WTC11 (cell line): ENCODE results near the gene KRT6C. TPM values are rescaled to one million over a fixed set of nuclear protein-coding genes. Genes with fewer than 3 reads are reported as not detected.

ENCODE experiments used
- ATAC-seq: fragments of 200-7000 bp; cut with Tn5 transposase; 2 replicates; pipeline ENCODE4 v1.10.0; 2021; ENCODE audit warnings: mild to moderate bottlenecking, moderate library complexity
- CTCF ChIA-PET: fragments of 300-600 bp; sonication (Branson Sonifier 250); formaldehyde crosslinking; loops from one replicate; lab custom pipeline; 2021; ENCODE audit warnings: antibody characterized with exemption; lab: Charles Lee
- POLR2A ChIA-PET: fragments of 350-600 bp; sonication (Branson Sonifier 250); formaldehyde crosslinking; loops from one replicate; lab custom pipeline; 2021; ENCODE audit warnings: antibody characterized with exemption; lab: Charles Lee
- DNase-seq: peaks from one replicate; pipeline ENCODE4 v3.0.0; 2021; ENCODE audit warnings: low spot score
- H3K27ac Mint-ChIP-seq: 2 replicates; pipeline ENCODE4 v1.8.0; 2021; ENCODE audit warnings: mixed read lengths
- H3K27me3 Mint-ChIP-seq: 2 replicates; pipeline ENCODE4 v1.8.0; 2021; ENCODE audit warnings: low read depth, mild to moderate bottlenecking, moderate library complexity, mixed read lengths
- H3K36me3 Mint-ChIP-seq: 2 replicates; pipeline ENCODE4 v1.8.0; 2021; ENCODE audit warnings: mixed read lengths
- H3K4me1 Mint-ChIP-seq: 2 replicates; pipeline ENCODE4 v1.8.0; 2022; ENCODE audit warnings: mixed read lengths
- H3K4me3 Mint-ChIP-seq: 2 replicates; pipeline ENCODE4 v1.8.0; 2021; ENCODE audit warnings: mild to moderate bottlenecking, moderate library complexity, mixed read lengths
- H3K9me3 Mint-ChIP-seq: 2 replicates; pipeline ENCODE4 v1.8.0; 2021; ENCODE audit warnings: mixed read lengths
- ATF1 ChIP-seq: sonication (generic); formaldehyde crosslinking; IDR thresholded peaks from 2 replicates; pipeline ENCODE4 v1.8.1; 2023; ENCODE audit warnings: mild to moderate bottlenecking, moderate library complexity, missing genetic modification reagents
- CTCF ChIP-seq: fragments of 200-600 bp; IDR thresholded peaks from 2 replicates; pipeline ENCODE4 v1.8.0; 2022; ENCODE audit warnings: antibody characterized with exemption
- ELF4 ChIP-seq: sonication (generic); formaldehyde crosslinking; IDR thresholded peaks from 2 replicates; pipeline ENCODE4 v1.8.1; 2022; ENCODE audit warnings: low read depth, mild to moderate bottlenecking, moderate library complexity, missing genetic modification reagents
- ETV6 ChIP-seq: sonication (generic); formaldehyde crosslinking; IDR thresholded peaks from 2 replicates; pipeline ENCODE4 v1.8.1; 2022; ENCODE audit warnings: mild to moderate bottlenecking, missing genetic modification reagents
- FOXP1 ChIP-seq: sonication (generic); formaldehyde crosslinking; IDR thresholded peaks from 2 replicates; pipeline ENCODE4 v1.8.0; 2022; ENCODE audit warnings: missing genetic modification reagents, mild to moderate bottlenecking, moderate library complexity, borderline replicate concordance
- GTF2I ChIP-seq: fragments of 250-450 bp; sonication (Bioruptor Pico); conservative IDR thresholded peaks from 2 replicates; pipeline ENCODE4 v1.4.0; 2021; ENCODE audit warnings: mild to moderate bottlenecking
- JAZF1 ChIP-seq: fragments of 250-450 bp; sonication (Bioruptor Pico); IDR thresholded peaks from 2 replicates; pipeline ENCODE4 v1.9.0; 2021; ENCODE audit warnings: moderate library complexity, mild to moderate bottlenecking, inconsistent platforms
- KAT7 ChIP-seq: sonication (generic); formaldehyde crosslinking; IDR thresholded peaks from 2 replicates; pipeline ENCODE4 v1.8.1; 2023; ENCODE audit warnings: missing genetic modification reagents, mild to moderate bottlenecking, borderline replicate concordance
- MYBL2 ChIP-seq: sonication (generic); formaldehyde crosslinking; IDR thresholded peaks from 2 replicates; pipeline ENCODE4 v1.8.1; 2023; ENCODE audit warnings: mild to moderate bottlenecking, moderate library complexity, missing genetic modification reagents
- NFE2L1 ChIP-seq: sonication (generic); formaldehyde crosslinking; IDR thresholded peaks from 2 replicates; pipeline ENCODE4 v1.8.1; 2023; ENCODE audit warnings: missing genetic modification reagents
- NFYB ChIP-seq: sonication (generic); formaldehyde crosslinking; conservative IDR thresholded peaks from 2 replicates; pipeline ENCODE4 v1.8.0; 2022; ENCODE audit warnings: low read depth, missing genetic modification reagents
- RELA ChIP-seq: sonication (generic); formaldehyde crosslinking; IDR thresholded peaks from 2 replicates; pipeline ENCODE4 v1.8.1; 2022; ENCODE audit warnings: missing genetic modification reagents, mild to moderate bottlenecking, borderline replicate concordance
- SMAD3 ChIP-seq: sonication (generic); formaldehyde crosslinking; IDR thresholded peaks from 2 replicates; pipeline ENCODE4 v1.8.0; 2022; ENCODE audit warnings: missing genetic modification reagents, mild to moderate bottlenecking, borderline replicate concordance
- SMAD4 ChIP-seq: sonication (generic); formaldehyde crosslinking; IDR thresholded peaks from 2 replicates; pipeline ENCODE4 v1.8.0; 2022; ENCODE audit warnings: mild to moderate bottlenecking, missing genetic modification reagents
- TEAD1 ChIP-seq: sonication (generic); formaldehyde crosslinking; IDR thresholded peaks from 2 replicates; pipeline ENCODE4 v1.8.0; 2022; ENCODE audit warnings: mild to moderate bottlenecking, missing genetic modification reagents
- TEAD4 ChIP-seq: sonication (generic); formaldehyde crosslinking; IDR thresholded peaks from 2 replicates; pipeline ENCODE4 v1.8.0; 2022; ENCODE audit warnings: mild to moderate bottlenecking, missing genetic modification reagents
- ZBTB43 ChIP-seq: sonication (generic); formaldehyde crosslinking; IDR thresholded peaks from 2 replicates; pipeline ENCODE4 v1.8.1; 2023; ENCODE audit warnings: mild to moderate bottlenecking, missing genetic modification reagents
- ZNF317 ChIP-seq: sonication (generic); formaldehyde crosslinking; IDR thresholded peaks from 2 replicates; pipeline ENCODE4 v1.8.1; 2023; ENCODE audit warnings: low read depth, mild to moderate bottlenecking, moderate library complexity, missing genetic modification reagents, borderline replicate concordance
- ZNF396 ChIP-seq: fragments of 250-450 bp; sonication (Bioruptor Pico); IDR thresholded peaks from 2 replicates; pipeline ENCODE4 v1.8.0; 2021; ENCODE audit warnings: mild to moderate bottlenecking, moderate library complexity, borderline replicate concordance
- ZNF416 ChIP-seq: fragments of 250-450 bp; sonication (Bioruptor Pico); IDR thresholded peaks from 2 replicates; pipeline ENCODE4 v1.9.0; 2021; ENCODE audit warnings: mild to moderate bottlenecking, inconsistent platforms
- ZNF425 ChIP-seq: fragments of 250-450 bp; sonication (Bioruptor Pico); conservative IDR thresholded peaks from 2 replicates; pipeline ENCODE4 v1.9.0; 2021; ENCODE audit warnings: mild to moderate bottlenecking
- ZNF512 ChIP-seq: sonication (generic); formaldehyde crosslinking; IDR thresholded peaks from 2 replicates; pipeline ENCODE4 v1.8.1; 2022; ENCODE audit warnings: missing genetic modification reagents, borderline replicate concordance
- total RNA-seq: library from RNA; stranded (reverse); gene quantifications from 3 replicates; pipeline ENCODE4 v1.2.3, GENCODE V29; 2021

KRT6C gene
- total RNA-seq, 1 experiment from 2014 or later = not detected

- Mint-ChIP-seq H3K9me3 (no peaks in the 10 kb centered on the region), H3K27ac (no peak overlapping the region), H3K27me3 (no peaks in the 10 kb centered on the region), H3K36me3 (no peaks in the 10 kb centered on the region), H3K4me1 (peaks cover 7% of the 10 kb centered on the region), H3K4me3 (no peak overlapping the region)
- POLR2A ChIA-PET = no interaction called here
- no peak for DNase-seq
- no peak for TF ChIP-seq SMAD3 (CRISPR knock-in tag)
- no peak for TF ChIP-seq ZNF317 (CRISPR knock-in tag)
- no peak for TF ChIP-seq KAT7
- no peak for TF ChIP-seq RELA (CRISPR knock-in tag)
- TF ChIP-seq ZBTB43 (CRISPR knock-in tag) = no peak
- ATAC-seq = no peak
- CTCF ChIA-PET = interaction anchor here (1.3 to 3.5 kb wide), 2 partner anchors 64 to 123 kb away, joined by 3 to 24 read pairs; no protein-coding TSS in a partner anchor
Measured at GRCh38 chr12:52518574-52519386, 45.2 kb upstream of the KRT6C start.

- no peaks in the 10 kb centered on the region for H3K36me3 Mint-ChIP-seq
- no peak overlapping the region for H3K27ac Mint-ChIP-seq
- ATAC-seq (no peak), DNase-seq (no peak)
- ChIA-PET CTCF (no interaction called here), POLR2A (no interaction called here)
- TF ChIP-seq ETV6 (CRISPR knock-in tag) (no peak), ELF4 (CRISPR knock-in tag) (no peak), JAZF1 (CRISPR knock-in tag) (no peak), NFYB (no peak), MYBL2 (CRISPR knock-in tag) (no peak), CTCF (no peak), SMAD4 (CRISPR knock-in tag) (no peak), ATF1 (CRISPR knock-in tag) (no peak), TEAD4 (no peak), FOXP1 (CRISPR knock-in tag) (no peak)
- peaks cover 7% of the 10 kb centered on the region for H3K4me1 Mint-ChIP-seq
- no peaks in the 10 kb centered on the region for H3K27me3 Mint-ChIP-seq
- no peak overlapping the region for H3K4me3 Mint-ChIP-seq
- H3K9me3 Mint-ChIP-seq = no peaks in the 10 kb centered on the region
Measured at GRCh38 chr12:52517888-52518287, 44.3 kb upstream of the KRT6C start.

DNA sequence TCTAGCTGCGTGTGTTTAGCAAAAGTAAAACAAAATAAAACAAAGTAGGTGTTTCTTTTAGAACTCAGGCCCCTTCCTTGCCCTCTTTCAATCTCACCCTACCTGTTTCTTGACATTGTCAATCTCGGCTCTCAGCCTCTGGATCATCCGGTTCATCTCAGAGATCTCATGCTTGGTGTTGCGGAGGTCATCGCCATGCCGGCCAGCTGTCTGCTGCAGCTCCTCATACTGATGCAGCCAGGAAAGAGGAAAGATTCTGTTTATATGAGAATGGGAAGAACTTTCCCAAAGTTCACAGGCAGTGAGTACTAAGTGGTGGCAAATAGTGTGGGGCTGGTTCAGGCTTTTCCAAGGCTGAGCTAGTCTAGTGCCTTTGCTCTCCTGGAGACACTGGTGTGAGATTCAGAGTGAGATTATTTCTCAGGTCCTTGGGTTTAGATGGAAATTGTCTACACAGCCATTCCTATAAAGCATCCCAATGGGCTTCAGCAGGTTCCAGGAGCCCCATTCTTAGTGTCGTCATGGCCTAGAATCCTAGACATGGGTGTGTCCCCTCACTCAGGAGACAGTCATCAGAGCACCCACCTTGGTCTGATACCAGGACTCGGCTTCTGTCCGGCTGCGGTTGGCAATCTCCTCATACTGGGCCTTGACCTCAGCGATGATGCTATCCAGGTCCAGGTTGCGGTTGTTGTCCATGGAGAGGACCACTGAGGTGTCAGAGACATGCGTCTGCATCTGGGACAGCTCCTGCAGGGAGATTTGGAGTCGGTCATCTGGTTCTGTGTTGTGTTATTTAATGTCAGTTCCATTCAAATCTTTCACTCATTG is 43.6 kb upstream of the KRT6C start:
- DNase-seq (no peak), ATAC-seq (no peak)
- Mint-ChIP-seq H3K4me1 (peaks cover 7% of the 10 kb centered on the region), H3K4me3 (no peak overlapping the region), H3K27me3 (no peaks in the 10 kb centered on the region), H3K9me3 (no peaks in the 10 kb centered on the region), H3K27ac (no peak overlapping the region), H3K36me3 (no peaks in the 10 kb centered on the region)
- CTCF ChIA-PET = interaction anchor here (1.0 to 3.6 kb wide), 2 partner anchors 89 to 121 kb away, joined by 3 to 13 read pairs; no protein-coding TSS in a partner anchor
- POLR2A ChIA-PET = no interaction called here
- no peak for TF ChIP-seq NFE2L1 (CRISPR knock-in tag)
- TF ChIP-seq ZNF425 (CRISPR knock-in tag) = no peak
- TF ChIP-seq TEAD1 (CRISPR knock-in tag) = no peak
- TF ChIP-seq ZNF512 = no peak
- TF ChIP-seq GTF2I = no peak
- no peak for TF ChIP-seq ZNF396
- TF ChIP-seq CTCF = no peak
- TF ChIP-seq ZNF416 (CRISPR knock-in tag) = no peak
